H1 (cell line): ENCODE results near the gene TRMT13. TPM values are rescaled to one million over a fixed set of nuclear protein-coding genes. Genes with fewer than 3 reads are reported as not detected.

Experiments
- CHD1 ChIP-seq: IDR thresholded peaks from 2 replicates; pipeline ENCODE4 v1.6.1; 2012; ENCODE audit warnings: low read depth, low read length, improper control_type of control experiment
- CHD2 ChIP-seq: IDR thresholded peaks from 2 replicates; pipeline ENCODE4 v1.6.1; 2012; ENCODE audit warnings: low read length, improper control_type of control experiment
- NANOG ChIP-seq: IDR thresholded peaks from 2 replicates; pipeline ENCODE4 v1.6.1; 2011; ENCODE audit warnings: low read length, low read depth, mild to moderate bottlenecking, inconsistent platforms; ENCODE audit not compliant: insufficient read depth, poor library complexity, severe bottlenecking
- RXRA ChIP-seq: IDR thresholded peaks from 2 replicates; pipeline ENCODE4 v1.6.1; 2011; ENCODE audit warnings: low read depth, mild to moderate bottlenecking, low read length, moderate library complexity; ENCODE audit not compliant: insufficient read depth
- TAF1 ChIP-seq: IDR thresholded peaks from 2 replicates; pipeline ENCODE4 v1.6.1; 2011; ENCODE audit warnings: mild to moderate bottlenecking, low read depth, low read length
- TEAD4 ChIP-seq: IDR thresholded peaks from 2 replicates; pipeline ENCODE4 v1.6.1; 2012; ENCODE audit warnings: low read depth, low read length, inconsistent platforms, mixed read lengths
- polyA plus RNA-seq, 7 experiments: library from polyadenylated mRNA; depleted of rRNA in 3 of 7; stranded (reverse) in 5 of 7; unstranded in 2 of 7; fragments of >200 nt in 5 of 7; fragments of 200-250 nt in 2 of 7; gene quantifications; 1 replicate in 5 of 7; 2 replicates in 1 of 7; 4 replicates in 1 of 7; pipeline versions ENCODE4 v1.2.1 to v1.2.3, GENCODE V29; 2011 to 2013; ENCODE audit warnings: missing spikeins in 2 of 7, mixed read lengths in 2 of 7
- total RNA-seq: library from RNA; stranded (reverse); fragmentation: NEBNext Ultra II Directional; extraction: Animal tissue kit (Norgen Biotek cat#: 25700); gene quantifications from 2 replicates; pipeline ENCODE4 v1.2.1, GENCODE V29; 2021
- TF ChIP-seq, protein P1 (sequence below): IDR thresholded peaks from 2 replicates; pipeline ENCODE4 v1.6.1; 2012; ENCODE audit warnings: low read length, inconsistent platforms

Gene TRMT13
- total and polyA plus RNA-seq, 2 of the 8 experiments (the other 6 are each of a cell fraction or from before 2014, with no cell fraction given), result 3.6 to 14.8 TPM

DNA sequence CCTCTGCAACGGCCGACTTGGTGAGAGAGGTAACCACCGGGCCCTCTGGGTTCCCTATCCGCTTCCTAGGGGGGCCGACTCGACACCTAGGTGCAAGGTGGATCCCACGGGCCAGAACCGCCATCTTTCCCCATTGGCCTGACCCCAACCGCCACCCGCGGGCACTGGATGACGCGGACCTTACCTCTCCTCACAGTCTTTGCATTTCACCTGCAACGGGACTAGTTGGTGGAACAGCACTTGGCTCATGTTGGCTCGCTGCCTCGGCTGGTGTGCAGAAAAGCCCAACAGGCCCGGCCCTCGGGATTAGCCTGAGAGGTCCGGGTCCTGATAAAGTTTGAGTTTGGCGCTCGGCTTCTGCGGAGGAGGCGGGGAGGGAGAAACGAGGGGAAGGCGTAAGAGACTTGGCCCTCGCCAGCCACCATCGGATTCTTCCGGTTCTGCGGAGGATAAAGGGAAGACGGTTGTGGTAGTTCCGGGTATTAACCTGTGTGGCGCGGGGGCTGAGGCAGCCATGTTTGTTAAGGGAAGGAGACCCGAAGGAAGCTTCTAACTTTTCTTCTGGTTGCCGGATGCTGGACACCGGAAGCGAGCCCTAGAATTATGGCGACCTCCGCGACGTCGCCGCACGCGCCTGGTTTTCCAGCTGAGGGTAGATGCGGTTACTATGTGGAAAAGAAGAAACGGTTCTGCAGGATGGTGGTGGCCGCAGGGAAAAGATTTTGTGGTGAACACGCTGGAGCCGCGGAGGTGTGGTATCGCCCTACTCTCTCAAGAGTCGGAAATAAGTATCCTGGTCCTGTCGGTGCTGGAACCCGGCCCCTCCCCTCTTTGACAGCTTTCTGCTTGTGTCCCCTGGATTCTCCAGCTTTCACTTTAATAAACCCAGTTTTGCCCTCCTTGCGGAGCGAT lies at the start of gene TRMT13, which contains the start of gene SASS6 (continued):
- TF ChIP-seq NANOG, result no peak
- TF ChIP-seq RXRA, result no peak
- TF ChIP-seq, protein P1, sequence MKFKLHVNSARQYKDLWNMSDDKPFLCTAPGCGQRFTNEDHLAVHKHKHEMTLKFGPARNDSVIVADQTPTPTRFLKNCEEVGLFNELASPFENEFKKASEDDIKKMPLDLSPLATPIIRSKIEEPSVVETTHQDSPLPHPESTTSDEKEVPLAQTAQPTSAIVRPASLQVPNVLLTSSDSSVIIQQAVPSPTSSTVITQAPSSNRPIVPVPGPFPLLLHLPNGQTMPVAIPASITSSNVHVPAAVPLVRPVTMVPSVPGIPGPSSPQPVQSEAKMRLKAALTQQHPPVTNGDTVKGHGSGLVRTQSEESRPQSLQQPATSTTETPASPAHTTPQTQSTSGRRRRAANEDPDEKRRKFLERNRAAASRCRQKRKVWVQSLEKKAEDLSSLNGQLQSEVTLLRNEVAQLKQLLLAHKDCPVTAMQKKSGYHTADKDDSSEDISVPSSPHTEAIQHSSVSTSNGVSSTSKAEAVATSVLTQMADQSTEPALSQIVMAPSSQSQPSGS, result peak; percentile 50; the same call in 1 of the 2 replicates
- TF ChIP-seq TEAD4, result peak; percentile 60
- TF ChIP-seq TAF1, result peak; percentile 89
- TF ChIP-seq CHD2, result 0 out of 2 replicates have a peak, but pooled peaks have one; percentile 43
- no peak for TF ChIP-seq CHD1
